Subcutaneous abdominal adipose tissue (tissue), 5 donors: ENCODE measurements around the gene RAMACL.

Source experiments
- H3K27ac ChIP-seq: one replicate; pipeline ENCODE4 v1.7.0; 2013; ENCODE audit warnings: low read depth, mild to moderate bottlenecking, inconsistent platforms, low read length, moderate library complexity
- H3K27me3 ChIP-seq, 5 donors: one replicate each; pipeline ENCODE4 v1.7.0; 2013; ENCODE audit warnings: low read length in 5 of 5, inconsistent platforms in 1 of 5; ENCODE audit not compliant: control insufficient read depth in 5 of 5, insufficient read depth in 4 of 5
- H3K36me3 ChIP-seq, 5 donors: one replicate each; pipeline ENCODE4 v1.7.0; 2013; ENCODE audit warnings: low read length in 5 of 5; ENCODE audit not compliant: control insufficient read depth in 5 of 5, insufficient read depth in 5 of 5
- H3K4me1 ChIP-seq, 5 donors: one replicate each; pipeline ENCODE4 v1.7.0; 2013; ENCODE audit warnings: low read length in 5 of 5, mild to moderate bottlenecking in 3 of 5, moderate library complexity in 1 of 5; ENCODE audit not compliant: control insufficient read depth in 5 of 5, insufficient read depth in 5 of 5
- H3K4me3 ChIP-seq, 5 donors: one replicate each; pipeline ENCODE4 v1.7.0; 2013; ENCODE audit warnings: low read length in 5 of 5, low read depth in 1 of 5
- H3K9ac ChIP-seq, 5 donors: one replicate each; pipeline ENCODE4 v1.7.0; 2013; ENCODE audit warnings: low read length in 5 of 5, mild to moderate bottlenecking in 4 of 5, moderate library complexity in 3 of 5
- H3K9me3 ChIP-seq, 5 donors: one replicate each; pipeline ENCODE4 v1.7.0; 2013; ENCODE audit warnings: low read length in 5 of 5; ENCODE audit not compliant: control insufficient read depth in 5 of 5
- donor health status: healthy.
- donor health status: healthy.
- donor health status: healthy.
- donor health status: healthy.
- donor health status: healthy.

Gene RAMACL

DNA sequence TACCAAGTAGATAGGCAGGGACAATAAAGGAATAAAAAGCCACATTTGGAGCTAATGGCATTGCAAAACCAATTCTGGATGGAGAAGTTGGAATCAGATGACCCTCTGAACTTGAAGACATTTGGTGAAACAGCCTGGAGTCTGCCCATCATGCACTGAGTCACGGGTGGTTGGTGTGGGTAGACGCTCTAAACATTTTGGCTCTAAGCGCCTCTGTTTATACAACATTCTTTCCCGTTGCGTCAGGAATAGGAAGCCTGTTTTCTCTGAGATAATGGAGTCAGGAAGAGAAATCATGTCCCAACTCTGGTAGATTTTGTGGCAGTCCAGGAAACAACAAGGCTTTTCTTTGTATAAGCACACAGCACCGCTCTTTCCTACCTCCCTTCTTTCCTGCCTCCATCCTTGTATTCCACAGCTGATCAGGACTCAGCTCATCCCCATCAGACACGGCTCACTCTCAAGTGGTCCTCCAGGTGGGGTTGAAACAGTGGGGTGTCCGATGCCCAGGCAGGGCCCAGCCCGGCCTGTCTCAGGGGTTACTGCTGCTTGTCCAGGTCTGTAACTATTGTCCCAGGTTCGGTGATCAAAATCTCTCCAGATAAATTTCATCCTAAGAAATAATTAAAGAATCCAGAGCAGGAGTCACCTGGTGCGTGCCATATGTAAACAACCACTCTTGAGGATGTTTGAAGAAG lies 12.1 kb upstream of the RAMACL start:
- Histone ChIP-seq H3K4me3 (no peak overlapping the region), H3K9ac (peak overlapping the region in 1 of 5 donors; percentile 46)

DNA sequence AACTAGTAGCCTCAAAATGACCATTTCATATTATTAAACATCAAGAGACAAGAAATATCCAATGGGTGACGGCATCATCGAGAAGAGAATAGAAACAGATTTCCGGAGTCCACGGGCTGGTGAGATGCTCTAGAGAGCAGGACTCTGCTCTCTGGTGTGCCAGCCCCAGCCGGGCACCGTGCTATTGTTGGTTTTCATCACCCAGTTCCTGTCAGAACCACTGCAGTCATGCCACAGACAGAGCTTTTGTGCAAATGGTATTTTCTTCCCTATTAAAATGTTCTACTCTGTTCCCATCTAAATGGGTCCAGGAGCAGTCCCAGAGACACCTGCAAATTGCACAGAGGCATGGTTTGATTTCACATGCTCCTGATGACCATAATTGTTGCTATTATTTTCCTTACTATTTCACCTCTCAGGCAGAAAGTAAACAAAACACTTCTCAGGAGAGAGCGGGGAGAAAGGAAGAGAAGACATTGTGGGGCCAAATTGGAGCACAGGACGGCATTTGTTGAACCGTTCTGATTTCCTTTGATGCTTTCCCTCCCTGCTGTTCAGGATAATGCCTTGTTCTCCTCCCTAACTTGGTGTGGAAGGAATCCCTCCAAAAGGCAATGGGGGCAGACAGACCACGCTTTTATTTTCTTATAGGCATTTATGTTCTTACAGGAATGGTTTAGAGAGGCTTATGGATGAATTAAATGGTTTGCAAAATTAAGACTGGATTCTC lies 11.4 kb upstream of the RAMACL start:
- Histone ChIP-seq H3K27ac (peak overlapping the region; percentile 75), H3K27me3 (no peaks in the 10 kb centered on the region), H3K9ac (no peak overlapping the region), H3K4me1 (peaks cover 0 to 36% (median 4%) of the 10 kb centered on the region in 5 donors), H3K4me3 (no peak overlapping the region), H3K36me3 (peaks cover 0 to 3% (median 0%) of the 10 kb centered on the region in 5 donors), H3K9me3 (no peaks in the 10 kb centered on the region)

More for the DNA sequence above, 12.1 kb upstream of the RAMACL start:
- H3K36me3 ChIP-seq = peaks cover 0 to 3% (median 0%) of the 10 kb centered on the region in 5 donors
- peak overlapping the region; percentile 75 for H3K27ac ChIP-seq
- H3K9me3 ChIP-seq = no peaks in the 10 kb centered on the region
- no peaks in the 10 kb centered on the region for H3K27me3 ChIP-seq
- H3K4me1 ChIP-seq = peaks cover 0 to 36% (median 4%) of the 10 kb centered on the region in 5 donors

- H3K4me3 ChIP-seq = no peak overlapping the region
Measured at GRCh38 chr6:166596776-166597507, 10.5 kb upstream of the RAMACL start.

DNA sequence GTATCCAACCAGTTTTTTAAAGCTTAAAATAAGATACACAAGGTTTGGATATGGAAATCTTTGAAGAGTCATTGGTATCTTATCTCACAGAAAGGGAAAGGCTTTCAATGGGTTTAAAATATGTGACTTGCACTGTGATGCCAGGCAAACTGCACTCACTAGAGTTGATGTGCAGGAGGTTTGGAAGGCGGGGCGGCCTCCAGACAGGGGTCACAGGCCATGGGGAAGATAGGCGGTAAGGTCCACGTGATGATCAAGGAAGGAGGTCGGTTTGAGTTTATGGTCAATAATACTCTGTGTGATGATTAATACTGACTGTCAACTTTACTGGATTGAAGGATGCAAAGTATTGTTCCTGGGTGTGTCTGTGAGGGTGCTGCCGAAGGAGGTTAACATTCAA lies 9.5 kb upstream of the RAMACL start:
- Histone ChIP-seq H3K27ac (no peak overlapping the region), H3K27me3 (no peaks in the 10 kb centered on the region), H3K9me3 (no peaks in the 10 kb centered on the region), H3K4me1 (peaks cover 0 to 36% (median 4%) of the 10 kb centered on the region in 5 donors), H3K9ac (no peak overlapping the region), H3K4me3 (no peak overlapping the region), H3K36me3 (peaks cover 0 to 2% (median 0%) of the 10 kb centered on the region in 5 donors)

More at GRCh38 chr6:166596776-166597507, 10.5 kb upstream of the RAMACL start:
- H3K9me3 ChIP-seq = no peaks in the 10 kb centered on the region
- peaks cover 0 to 36% (median 4%) of the 10 kb centered on the region in 5 donors for H3K4me1 ChIP-seq
- H3K9ac ChIP-seq = no peak overlapping the region
- peak overlapping the region; percentile 31 for H3K27ac ChIP-seq
- no peaks in the 10 kb centered on the region for H3K27me3 ChIP-seq
- no peaks in the 10 kb centered on the region for H3K36me3 ChIP-seq

DNA sequence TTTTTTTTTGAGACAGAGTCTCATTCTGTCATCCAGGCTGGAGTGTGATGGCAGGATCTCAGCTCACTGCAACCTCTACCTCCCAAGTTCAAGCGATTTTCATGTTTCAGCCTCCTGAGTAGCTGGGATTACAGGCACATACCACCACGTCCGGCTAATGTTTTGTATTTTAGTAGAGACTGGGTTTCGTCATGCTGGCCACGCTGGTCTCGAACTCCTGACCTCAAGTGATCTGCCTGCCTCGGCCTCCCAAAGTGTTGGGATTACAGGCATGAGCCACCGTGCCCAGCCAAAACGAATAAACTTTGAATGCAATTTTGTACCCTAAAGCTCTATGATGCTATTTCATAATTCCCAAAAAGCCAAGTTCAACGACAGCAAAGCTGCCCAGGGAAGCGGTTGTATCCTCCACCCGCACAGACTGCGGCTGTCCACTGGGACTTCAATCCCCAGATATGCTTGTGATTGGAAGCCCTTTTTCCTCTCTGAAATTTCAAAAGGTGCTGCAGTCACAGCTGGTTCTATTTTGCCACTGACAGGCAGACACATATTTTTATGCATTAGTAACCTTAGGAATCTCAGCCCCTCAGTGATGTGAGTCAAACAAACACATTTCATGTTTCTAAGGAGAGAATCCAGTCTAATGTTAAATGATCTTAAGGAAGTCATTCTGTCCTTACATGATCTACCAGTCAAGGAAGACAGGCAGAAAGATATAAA lies 8.7 kb upstream of the RAMACL start:
- Histone ChIP-seq H3K9me3 (no peaks in the 10 kb centered on the region), H3K4me3 (no peak overlapping the region), H3K27ac (no peak overlapping the region), H3K27me3 (no peaks in the 10 kb centered on the region), H3K4me1 (peaks cover 0 to 35% (median 7%) of the 10 kb centered on the region in 5 donors), H3K36me3 (peaks cover 0 to 2% (median 0%) of the 10 kb centered on the region in 5 donors), H3K9ac (no peak overlapping the region)

DNA sequence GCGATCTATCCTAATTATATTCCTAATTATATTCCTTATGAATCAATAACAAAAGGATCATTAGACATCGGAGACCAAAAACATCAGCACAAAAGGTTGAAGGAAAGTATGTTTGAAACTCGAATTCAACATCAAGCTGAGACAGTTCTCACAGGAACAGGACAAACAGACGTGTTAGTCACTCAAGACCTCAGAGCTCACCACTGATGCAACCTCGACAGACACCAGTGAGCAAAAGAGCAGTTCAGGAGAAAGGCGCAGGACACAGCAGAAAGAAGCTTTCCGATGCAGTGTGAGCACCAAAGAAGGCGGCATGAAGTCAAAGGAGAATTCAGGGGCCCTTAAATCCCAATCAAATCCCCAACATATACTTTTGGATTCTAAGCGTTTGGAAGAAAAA lies 6.3 kb upstream of the RAMACL start:
- H3K9me3 ChIP-seq = no peaks in the 10 kb centered on the region
- H3K36me3 ChIP-seq = peaks cover 0 to 2% (median 0%) of the 10 kb centered on the region in 5 donors
- no peaks in the 10 kb centered on the region for H3K27me3 ChIP-seq
- H3K9ac ChIP-seq = no peak overlapping the region
- H3K27ac ChIP-seq = no peak overlapping the region
- H3K4me1 ChIP-seq = peaks cover 0 to 35% (median 21%) of the 10 kb centered on the region in 5 donors
- no peak overlapping the region for H3K4me3 ChIP-seq

- Histone ChIP-seq H3K4me1 (peaks cover 0 to 32% (median 21%) of the 10 kb centered on the region in 5 donors), H3K36me3 (peaks cover 0 to 2% (median 0%) of the 10 kb centered on the region in 5 donors), H3K9ac (no peak overlapping the region), H3K4me3 (no peak overlapping the region), H3K27me3 (no peaks in the 10 kb centered on the region), H3K9me3 (no peaks in the 10 kb centered on the region), H3K27ac (no peak overlapping the region)
Measured at GRCh38 chr6:166591961-166592520, 5.6 kb upstream of the RAMACL start.

DNA sequence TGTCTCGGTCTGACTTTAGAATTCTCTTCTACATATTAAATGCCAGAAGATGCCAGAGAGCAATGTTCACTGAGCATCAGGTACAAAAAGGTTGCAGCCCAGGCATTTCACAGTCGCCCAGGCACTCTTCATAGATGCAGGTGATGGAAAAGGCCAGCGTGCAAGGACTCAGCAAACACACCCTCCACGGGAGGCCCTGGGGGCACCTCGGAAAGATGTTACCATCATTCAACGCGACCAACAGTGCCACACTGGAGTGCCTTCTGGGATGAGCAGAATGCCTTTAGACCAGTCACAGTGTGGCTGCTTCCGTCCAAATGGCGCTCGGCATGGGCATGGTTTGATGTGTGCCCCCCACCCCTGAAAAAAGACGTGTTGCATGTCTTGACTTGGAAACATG lies 4.5 kb upstream of the RAMACL start:
- H3K27me3 ChIP-seq = no peaks in the 10 kb centered on the region
- H3K9ac ChIP-seq = no peak overlapping the region
- peaks cover 0 to 2% (median 0%) of the 10 kb centered on the region in 5 donors for H3K36me3 ChIP-seq
- no peak overlapping the region for H3K4me3 ChIP-seq
- H3K9me3 ChIP-seq = no peaks in the 10 kb centered on the region
- H3K4me1 ChIP-seq = peaks cover 0 to 32% (median 21%) of the 10 kb centered on the region in 5 donors
- H3K27ac ChIP-seq = no peak overlapping the region

DNA sequence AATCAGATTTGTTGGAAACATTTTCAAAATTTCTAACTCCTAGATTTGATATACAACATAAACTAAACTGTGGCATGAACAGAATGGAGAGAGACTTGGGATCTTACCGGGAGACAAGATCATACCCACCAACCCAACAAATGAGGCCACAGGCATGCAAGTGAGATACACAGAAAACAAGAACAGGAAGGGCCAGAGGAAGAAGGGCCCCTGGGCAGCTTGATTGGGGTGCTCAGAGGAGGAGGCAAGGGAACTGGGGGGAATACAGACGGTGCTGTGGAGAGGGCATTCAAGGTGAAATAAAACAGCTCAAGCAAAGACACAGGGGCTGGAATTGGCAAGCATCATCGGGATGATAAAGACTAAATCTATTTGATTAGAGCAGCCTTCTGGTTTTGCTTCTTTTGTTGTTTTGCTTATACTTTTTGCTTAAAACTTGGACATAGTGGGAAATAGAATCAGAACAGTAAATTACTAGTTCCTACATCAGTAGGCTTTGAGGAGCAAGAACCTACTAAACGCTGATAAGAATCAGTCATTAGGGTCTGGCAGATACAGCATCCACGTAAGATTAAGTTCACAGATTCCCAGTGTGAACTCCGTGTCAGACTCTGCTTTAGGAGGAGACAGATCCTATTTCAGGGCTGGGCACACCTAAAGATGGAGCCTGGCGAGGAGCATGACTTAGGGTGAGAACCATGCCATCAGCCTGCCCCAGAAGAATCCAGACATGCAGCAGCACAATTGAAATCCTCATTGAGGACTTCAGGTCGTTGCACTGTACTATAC lies 3.5 kb upstream of the RAMACL start:
- Histone ChIP-seq H3K9me3 (no peaks in the 10 kb centered on the region), H3K27ac (no peak overlapping the region), H3K4me1 (peaks cover 0 to 32% (median 21%) of the 10 kb centered on the region in 5 donors), H3K36me3 (peaks cover 0 to 2% (median 0%) of the 10 kb centered on the region in 5 donors), H3K27me3 (no peaks in the 10 kb centered on the region), H3K4me3 (no peak overlapping the region), H3K9ac (no peak overlapping the region)
